Memory B cell (primary cell): ENCODE data around the gene KNSTRN.

ENCODE experiments used
- ATAC-seq: fragments of 150-1000 bp; cut with Tn5 transposase; 2 replicates; pipeline ENCODE4 v1.10.0; 2021; ENCODE audit warnings: low read depth, mild to moderate bottlenecking, moderate library complexity
- DNase-seq, 2 donors: peaks; one replicate each; pipeline ENCODE4 v3.0.0; 2022; ENCODE audit warnings: low spot score in 2 of 2
- H3K27ac Mint-ChIP-seq: one replicate; pipeline ENCODE4 v1.8.0; 2022; ENCODE audit warnings: mild to moderate bottlenecking, moderate library complexity, mixed read lengths
- H3K27me3 Mint-ChIP-seq: one replicate; pipeline ENCODE4 v1.8.0; 2022; ENCODE audit warnings: mixed read lengths
- H3K36me3 Mint-ChIP-seq: one replicate; pipeline ENCODE4 v1.8.0; 2022; ENCODE audit warnings: mild to moderate bottlenecking, mixed read lengths
- H3K4me1 Mint-ChIP-seq: one replicate; pipeline ENCODE4 v1.8.0; 2022; ENCODE audit warnings: mixed read lengths
- H3K4me3 Mint-ChIP-seq: one replicate; pipeline ENCODE4 v1.8.0; 2022; ENCODE audit warnings: mild to moderate bottlenecking, moderate library complexity, mixed read lengths
- H3K9me3 Mint-ChIP-seq: one replicate; pipeline ENCODE4 v1.8.0; 2022; ENCODE audit warnings: mixed read lengths

The KNSTRN gene

DNA sequence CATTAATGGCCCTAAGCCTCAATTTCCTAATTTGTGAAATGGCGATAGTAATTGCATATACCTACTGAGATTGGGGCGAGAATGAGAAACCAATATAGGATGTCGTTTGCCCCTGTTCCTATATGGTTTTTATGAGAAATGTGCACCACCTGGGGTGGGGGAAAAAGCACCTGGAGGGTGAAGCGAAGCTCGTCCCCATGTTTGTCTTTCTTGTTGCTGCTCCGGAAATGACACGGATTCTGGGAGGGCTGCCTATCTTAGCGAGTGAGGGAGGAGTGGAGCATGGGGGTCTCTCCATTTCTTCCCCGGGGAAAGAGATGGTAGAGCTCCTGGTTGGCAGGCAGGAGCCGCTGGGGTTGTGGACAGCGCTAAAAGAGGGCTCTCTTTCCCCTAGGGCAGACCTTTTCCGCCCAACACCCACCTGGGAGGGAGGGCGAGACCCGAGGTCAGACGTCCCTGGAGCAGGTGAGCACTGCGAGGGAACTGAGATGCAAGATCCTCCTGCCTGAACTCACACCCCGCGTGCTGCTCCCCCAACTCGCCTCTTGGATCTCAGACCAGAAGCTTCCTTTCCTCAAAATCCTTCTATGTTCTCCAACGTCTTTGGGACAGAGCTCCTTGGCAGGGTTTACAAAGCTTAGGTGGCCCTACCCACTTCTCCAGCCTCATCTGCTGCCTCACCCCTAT, 52.6 kb downstream of the KNSTRN start:
- Mint-ChIP-seq H3K27ac (no peak overlapping the region), H3K27me3 (peaks cover 10% of the 10 kb centered on the region), H3K9me3 (no peaks in the 10 kb centered on the region), H3K4me3 (no peak overlapping the region), H3K4me1 (peaks cover 31% of the 10 kb centered on the region), H3K36me3 (peaks cover 2% of the 10 kb centered on the region)
- ATAC-seq = no peak
- DNase-seq = no peak

DNA sequence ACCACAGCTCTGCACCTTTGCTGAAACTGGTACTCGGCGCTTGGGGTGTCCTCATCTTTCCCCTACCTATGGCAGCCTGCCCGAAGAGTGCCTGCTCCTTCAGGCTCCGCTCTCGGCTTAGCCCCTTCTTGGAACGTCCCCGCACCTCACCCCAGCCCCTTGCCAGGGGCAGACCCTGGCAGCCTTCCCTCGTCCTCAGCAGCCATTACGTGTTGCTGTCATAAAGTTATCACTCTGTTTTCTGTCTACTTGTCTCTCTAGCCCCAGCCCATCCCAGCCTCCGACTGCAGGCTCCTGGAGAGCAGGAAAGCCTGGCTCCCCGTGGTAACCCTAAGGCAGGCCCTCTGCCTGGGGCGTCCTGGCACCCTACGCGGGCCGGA, 53.2 kb downstream of the KNSTRN start:
- Mint-ChIP-seq H3K4me1 (peaks cover 32% of the 10 kb centered on the region), H3K27me3 (peaks cover 10% of the 10 kb centered on the region)

DNA sequence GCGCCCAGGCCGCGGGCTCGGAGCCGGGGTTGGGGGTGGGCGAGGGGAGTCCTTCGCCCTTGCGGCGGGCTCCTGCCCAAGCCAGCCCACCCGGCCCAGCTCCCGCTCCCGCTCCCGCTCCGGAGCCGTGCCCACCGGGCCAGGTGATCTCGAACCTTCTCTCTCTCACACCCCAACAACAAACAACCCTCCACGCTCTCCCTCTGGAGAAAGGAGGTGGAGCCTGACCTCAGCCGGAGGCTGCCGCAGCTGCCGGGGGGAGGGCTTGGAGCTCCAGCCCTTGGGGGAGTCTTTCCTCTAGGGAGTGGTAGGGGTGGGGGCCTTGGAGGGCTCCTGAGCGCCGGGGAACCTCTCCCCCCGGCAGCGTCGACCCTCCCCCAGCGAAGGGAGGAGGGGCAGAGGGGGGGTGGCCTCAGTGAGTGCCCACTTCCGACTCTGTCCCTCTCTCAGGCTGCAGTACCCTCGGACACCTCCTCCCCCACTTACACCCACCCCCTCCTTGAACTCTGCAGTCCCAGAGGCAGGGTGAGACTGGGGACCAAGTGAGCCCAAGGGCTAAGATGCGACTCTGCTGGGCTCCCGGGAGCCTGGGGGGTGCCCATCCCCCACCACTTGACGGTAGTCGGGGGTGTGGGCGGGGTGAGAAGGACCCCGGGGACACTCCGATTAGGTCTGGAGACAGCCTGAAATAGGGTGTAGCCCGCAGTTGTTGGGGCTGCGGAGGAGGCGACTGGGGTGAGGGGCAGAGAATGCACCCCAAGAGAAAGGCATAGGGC, 53.8 kb downstream of the KNSTRN start:
- Mint-ChIP-seq H3K36me3 (peaks cover 4% of the 10 kb centered on the region), H3K4me3 (peak overlapping the region; percentile 69), H3K27ac (no peak overlapping the region), H3K27me3 (peaks cover 10% of the 10 kb centered on the region), H3K9me3 (no peaks in the 10 kb centered on the region), H3K4me1 (peaks cover 32% of the 10 kb centered on the region)
- DNase-seq = peak in 1 of 2 donors; percentile 39
- no peak for ATAC-seq

More for the DNA sequence above, 53.2 kb downstream of the KNSTRN start:
- Mint-ChIP-seq H3K9me3 (no peaks in the 10 kb centered on the region), H3K27ac (no peak overlapping the region), H3K4me3 (no peak overlapping the region), H3K36me3 (peaks cover 2% of the 10 kb centered on the region)
- ATAC-seq = no peak
- DNase-seq = no peak

DNA sequence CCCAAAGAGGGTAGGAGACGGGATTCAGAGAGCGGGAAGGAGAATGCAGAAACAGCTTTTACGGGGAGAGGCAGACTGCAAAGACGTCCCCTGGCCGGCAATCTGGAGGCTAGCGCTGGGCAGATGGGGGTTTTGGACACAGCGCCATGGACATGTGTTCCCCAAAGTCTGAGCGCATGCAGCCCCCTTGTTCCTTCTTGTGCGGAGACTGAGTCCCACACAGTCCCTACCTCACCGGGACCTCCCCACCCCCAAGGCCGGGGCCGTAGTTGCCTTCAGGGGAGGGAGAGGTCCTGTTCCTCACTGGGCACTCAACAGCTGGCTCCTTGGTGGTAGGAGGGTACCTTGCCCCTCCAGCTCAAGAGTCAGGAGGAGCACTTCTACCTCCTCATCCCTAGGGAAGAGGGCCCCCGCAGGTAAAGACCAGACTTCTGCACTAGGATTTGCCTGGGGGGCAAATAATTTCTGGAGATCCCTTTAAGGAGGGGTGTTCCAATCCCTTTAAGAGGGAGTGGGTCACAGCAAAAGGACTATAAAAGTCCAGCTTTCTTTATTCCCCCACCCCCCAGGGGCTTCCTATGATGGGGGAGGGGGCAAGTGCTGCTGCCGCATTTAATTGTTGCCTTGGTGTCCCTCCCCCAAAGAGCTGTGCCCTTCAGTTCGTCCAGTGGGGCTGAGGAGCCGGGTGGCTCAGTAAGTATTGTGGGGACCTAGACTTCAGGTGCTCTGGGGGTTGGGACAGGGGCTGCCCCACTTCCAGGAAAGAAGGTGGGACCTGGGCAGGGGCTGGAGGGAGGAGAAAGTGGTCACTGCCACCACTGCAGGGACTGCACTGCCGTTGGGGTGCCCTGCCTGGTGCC, 54.6 kb downstream of the KNSTRN start:
- H3K4me1 Mint-ChIP-seq = peaks cover 32% of the 10 kb centered on the region
- H3K9me3 Mint-ChIP-seq = no peaks in the 10 kb centered on the region
- H3K27ac Mint-ChIP-seq = no peak overlapping the region
- ATAC-seq = no peak
- H3K36me3 Mint-ChIP-seq = peaks cover 4% of the 10 kb centered on the region
- DNase-seq = peak in 1 of 2 donors; percentile 27
- peak overlapping the region; percentile 69 for H3K4me3 Mint-ChIP-seq
- H3K27me3 Mint-ChIP-seq = peaks cover 10% of the 10 kb centered on the region

DNA sequence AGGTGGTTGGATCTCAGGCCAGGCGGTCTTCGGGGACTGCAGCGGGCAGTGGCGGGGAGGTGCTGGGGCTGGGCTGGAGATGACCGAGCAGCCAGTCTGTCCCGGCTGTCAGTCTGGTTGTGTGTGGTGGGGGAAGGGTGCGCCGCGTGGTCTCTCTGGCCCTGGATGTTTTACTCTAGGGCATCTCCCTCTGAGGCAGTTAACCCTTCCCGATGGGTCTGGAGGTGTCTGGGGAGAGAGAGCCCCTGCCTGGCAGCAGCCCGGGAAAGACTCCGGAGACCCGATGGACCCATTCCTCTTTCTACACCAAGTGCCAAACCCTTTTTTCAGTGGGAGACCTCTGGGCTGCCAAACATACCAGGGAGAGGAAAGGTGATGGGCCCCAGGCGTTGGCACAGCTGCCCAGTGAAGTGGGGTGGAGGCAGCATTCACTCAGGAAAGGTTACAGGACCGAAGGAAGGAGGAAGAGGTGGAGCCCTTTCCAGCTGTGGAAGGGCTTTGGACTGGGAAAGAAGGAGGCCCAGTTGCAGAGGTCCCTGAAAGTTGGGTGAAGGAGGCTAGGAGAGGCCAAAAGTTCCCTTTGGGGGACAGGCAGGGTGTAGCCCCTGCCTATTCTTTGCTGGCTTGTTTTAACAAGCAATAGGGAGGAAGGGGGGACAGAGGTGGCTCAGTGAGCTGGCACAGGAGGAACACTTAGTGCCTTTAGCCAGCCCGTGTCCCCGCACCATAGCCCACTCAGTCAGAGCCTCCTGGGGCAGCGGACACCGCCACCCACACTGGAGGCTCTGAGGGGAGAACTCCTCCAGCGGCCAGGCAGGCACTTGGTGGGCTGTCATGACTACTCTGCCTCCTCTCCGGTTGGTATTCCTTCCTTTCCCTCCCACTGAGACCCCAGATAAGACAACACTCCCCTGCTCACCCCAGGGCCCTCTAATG, 55.5 kb downstream of the KNSTRN start:
- H3K9me3 Mint-ChIP-seq = no peaks in the 10 kb centered on the region
- DNase-seq (no peak), ATAC-seq (no peak)
- peaks cover 40% of the 10 kb centered on the region for H3K4me1 Mint-ChIP-seq
- H3K36me3 Mint-ChIP-seq = peaks cover 4% of the 10 kb centered on the region
- peak overlapping the region; percentile 22 for H3K27ac Mint-ChIP-seq
- no peak overlapping the region for H3K4me3 Mint-ChIP-seq
- peaks cover 10% of the 10 kb centered on the region for H3K27me3 Mint-ChIP-seq

DNA sequence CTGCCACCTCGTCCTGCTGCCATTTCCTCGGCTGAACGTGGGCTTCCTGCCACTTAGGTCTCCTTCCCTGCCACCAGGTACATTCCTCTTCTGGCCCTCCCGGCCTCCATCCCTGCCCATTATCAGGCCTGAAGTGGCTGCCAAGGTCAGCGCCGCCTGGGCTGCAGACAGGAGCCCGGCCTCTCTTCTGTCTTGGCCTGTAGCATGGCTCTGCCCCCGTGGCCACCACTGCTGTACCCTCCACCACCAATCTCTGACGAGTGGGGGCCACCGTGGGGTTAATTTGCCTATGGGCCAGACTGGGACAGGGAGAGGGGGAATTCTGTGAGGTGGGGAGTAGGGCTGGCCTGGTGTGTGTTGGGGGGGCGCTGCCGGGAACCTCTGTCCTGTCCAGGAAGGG, 56.2 kb downstream of the KNSTRN start:
- DNase-seq (peak in 1 of 2 donors; percentile 21), ATAC-seq (no peak)
- no peak overlapping the region for H3K4me3 Mint-ChIP-seq
- peaks cover 46% of the 10 kb centered on the region for H3K4me1 Mint-ChIP-seq
- no peaks in the 10 kb centered on the region for H3K9me3 Mint-ChIP-seq
- no peak overlapping the region for H3K27ac Mint-ChIP-seq
- peaks cover 10% of the 10 kb centered on the region for H3K27me3 Mint-ChIP-seq
- H3K36me3 Mint-ChIP-seq = peaks cover 3% of the 10 kb centered on the region

DNA sequence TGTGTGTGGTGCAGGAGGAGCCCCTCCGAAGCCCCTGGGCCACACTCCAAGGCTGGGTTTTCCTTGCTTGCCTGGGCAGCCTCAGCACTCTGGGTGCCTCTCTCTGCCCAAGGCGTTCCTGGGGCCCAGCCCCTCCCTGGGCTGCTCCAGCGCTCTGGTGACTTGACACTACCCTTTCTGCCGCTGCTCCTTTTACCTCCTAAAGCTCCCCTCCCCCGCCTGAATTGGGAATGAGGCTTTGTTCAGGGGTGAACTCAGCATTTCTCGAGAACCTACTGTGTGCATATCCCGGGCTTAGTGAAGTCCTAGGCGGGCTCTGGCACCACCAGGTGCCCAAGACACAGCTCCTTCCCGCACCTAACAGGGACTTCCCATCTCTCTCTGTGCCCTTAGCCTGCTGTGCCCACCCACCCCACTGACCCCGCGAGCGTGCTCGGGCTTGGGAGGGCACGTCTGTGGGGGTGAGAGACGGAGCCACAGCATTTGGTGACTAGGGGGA, 57.0 kb downstream of the KNSTRN start:
- Mint-ChIP-seq H3K4me3 (peak overlapping the region; percentile 97), H3K9me3 (no peaks in the 10 kb centered on the region), H3K36me3 (peaks cover 2% of the 10 kb centered on the region), H3K27me3 (peaks cover 10% of the 10 kb centered on the region), H3K27ac (peak overlapping the region; percentile 84), H3K4me1 (peaks cover 54% of the 10 kb centered on the region)
- peak in 1 of 2 donors; percentile 44 for DNase-seq
- ATAC-seq = no peak

DNA sequence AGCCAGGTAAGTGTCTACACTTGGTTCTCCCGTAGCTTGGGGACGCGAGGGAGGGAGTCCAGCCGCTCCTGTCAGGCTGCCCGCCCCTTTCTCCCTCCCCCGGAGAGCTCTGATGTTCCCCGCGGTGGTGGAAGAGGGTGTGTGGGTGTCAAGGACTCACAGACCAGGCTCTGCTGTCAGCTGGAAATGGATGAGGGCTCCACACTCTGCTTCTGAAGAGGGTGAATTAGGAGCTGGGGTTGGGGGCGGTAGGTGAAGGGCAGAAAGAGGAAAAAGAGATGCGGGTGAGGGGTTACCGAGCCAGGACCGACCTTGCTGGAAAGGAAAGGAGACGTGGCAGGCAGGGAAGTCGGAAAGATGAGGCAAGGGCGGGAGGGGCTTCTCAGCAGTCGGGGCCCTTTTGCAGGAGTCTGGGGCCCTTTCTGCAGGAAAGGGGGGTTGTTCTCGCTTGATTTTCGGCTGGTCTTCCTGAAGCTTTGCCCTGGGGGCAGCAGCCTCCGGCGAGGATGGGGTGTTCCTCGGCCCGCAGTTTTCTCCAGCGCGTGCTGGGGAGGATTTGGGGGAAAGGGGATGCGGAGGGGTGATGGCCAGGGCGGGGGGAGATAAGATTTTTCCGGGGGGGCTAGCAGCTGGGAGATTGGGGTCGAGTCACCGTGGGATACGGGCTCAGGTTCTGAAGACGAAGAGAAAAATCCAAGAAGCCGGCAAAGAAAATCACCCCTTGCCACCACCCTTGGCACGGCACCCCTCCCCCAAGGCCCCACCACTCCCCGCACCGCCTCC, 57.6 kb downstream of the KNSTRN start:
- peaks cover 10% of the 10 kb centered on the region for H3K27me3 Mint-ChIP-seq
- H3K4me1 Mint-ChIP-seq = peaks cover 58% of the 10 kb centered on the region
- H3K4me3 Mint-ChIP-seq = peak overlapping the region; percentile 97
- peaks cover 2% of the 10 kb centered on the region for H3K36me3 Mint-ChIP-seq
- peak overlapping the region; percentile 84 for H3K27ac Mint-ChIP-seq
- DNase-seq (peak in 1 of 2 donors; percentile 26), ATAC-seq (no peak)
- no peaks in the 10 kb centered on the region for H3K9me3 Mint-ChIP-seq

DNA sequence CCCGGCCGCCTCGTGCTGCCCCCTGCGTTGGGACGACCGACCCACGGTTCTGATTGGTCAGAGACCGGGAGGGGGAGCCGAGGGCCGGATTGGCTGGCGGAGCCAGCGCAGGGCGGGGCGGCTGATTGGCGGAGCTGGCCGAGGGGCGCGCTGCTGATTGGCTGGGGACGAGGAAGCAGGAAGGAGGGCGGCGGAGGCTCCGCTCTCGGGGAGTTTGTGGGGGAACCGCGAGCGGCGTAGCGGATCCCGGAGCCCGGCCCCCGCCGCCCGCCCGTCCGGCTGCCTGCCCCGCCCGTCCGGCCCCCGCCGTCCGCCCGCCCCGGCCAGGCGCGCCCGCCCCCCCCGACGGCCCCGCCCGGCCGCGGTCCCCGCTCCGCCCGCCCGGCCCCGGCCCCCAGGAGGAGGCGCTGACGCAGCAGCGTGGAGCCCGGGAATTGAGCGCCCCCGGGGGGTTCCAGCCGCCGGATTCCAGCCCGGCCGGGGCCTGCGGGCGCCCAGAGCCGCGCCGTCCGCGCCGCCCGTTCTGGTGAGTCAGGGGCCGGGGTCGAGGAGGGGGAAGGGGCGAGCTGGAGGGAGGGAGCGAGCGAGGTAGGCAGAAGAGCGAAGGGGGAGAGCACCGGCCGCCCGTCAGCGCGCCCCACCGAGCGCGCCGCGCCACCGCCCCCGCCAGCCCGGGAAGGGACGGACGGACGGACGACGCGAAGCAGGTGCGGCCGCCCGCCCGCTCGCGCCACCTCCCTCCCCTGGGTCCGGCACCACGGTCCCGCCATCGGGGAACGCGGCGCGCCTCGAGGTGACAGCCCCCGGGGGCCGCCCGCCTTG, 58.4 kb downstream of the KNSTRN start, which contains the start of gene BAHD1:
Gene BAHD1, plus strand, starts transcription at position 211 of the 822 bp plus-strand sequence. CDS start 17,512 bp downstream, outside the sequence.
- H3K27me3 Mint-ChIP-seq = peaks cover 10% of the 10 kb centered on the region
- peak within 1 kb of the TSS; percentile 97 for H3K4me3 Mint-ChIP-seq
- H3K9me3 Mint-ChIP-seq = no peaks in the 10 kb centered on the region
- DNase-seq = peak; percentile 92 to 93
- H3K36me3 Mint-ChIP-seq = peaks cover 2% of the 10 kb centered on the region
- peak; percentile 89 for ATAC-seq
- peak within 1 kb of the TSS; percentile 84 for H3K27ac Mint-ChIP-seq
- peaks cover 57% of the 10 kb centered on the region for H3K4me1 Mint-ChIP-seq

DNA sequence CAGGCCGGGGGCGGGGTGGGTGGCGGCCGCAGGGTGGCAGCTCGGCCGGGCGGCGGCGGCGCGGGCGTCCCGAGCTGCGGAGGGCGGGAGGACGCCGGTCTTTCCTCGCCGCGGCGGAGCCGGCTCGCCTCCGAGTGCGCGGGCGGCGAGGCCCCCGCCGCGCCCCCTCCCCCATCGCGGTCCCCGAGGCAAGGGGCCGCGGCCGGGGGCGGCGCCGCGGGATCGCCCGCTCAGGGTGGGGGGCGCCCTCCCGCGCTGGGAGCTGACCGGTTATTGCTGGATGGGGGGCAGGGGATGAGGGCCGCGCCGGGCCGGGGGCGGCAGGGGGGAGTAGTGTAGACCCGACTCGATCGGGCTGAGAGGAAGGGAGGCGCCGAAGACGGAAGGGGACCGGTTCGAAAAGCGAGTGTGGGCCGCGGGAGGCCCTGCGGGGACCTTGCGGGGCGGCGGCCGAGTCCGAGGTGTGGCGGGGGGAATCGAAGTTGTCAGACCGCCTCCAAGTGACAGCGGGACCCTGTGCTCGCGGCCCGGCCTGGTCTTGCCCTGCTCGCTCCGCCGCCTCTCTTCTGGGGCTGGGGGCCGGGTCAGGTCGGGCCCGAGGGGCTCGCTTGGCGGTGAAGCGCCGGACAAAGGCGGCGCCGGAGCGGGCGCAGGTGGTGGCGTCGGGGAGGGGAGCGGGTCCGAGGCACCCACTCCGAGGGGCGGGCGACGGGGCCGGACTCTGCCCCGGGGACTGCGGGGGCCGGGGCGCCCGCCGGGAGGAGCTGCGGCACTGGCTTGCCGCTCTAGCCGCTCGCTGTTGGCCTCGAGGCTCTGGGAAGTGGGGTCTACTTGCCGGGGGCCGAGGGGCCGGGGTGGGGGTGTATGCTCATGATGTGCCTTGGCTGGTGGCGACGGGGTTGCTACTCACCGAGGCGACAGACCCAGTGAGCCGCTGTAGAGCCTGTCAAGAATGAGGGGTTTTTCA, 59.3 kb downstream of the KNSTRN start:
- peaks cover 52% of the 10 kb centered on the region for H3K4me1 Mint-ChIP-seq
- H3K27ac Mint-ChIP-seq = peak overlapping the region; percentile 56

DNA sequence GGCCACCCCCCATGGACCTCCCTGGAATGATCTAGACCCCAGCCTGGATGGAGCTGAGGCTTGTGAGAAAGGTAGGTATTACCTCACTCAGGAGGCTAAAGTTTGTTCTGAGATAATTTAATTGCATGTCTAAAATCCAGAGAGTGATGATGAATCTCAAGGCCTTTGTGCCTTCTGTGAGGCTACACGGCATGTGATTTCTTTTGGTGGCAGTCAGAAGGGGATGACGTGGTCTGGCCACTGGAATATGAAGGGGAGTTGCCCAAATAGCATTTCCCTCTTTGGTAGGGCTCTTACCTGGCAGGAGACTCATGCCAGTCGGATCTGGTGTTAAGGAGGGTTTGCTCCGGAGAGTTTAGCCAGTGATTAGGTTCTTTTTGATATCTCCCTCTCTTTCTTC, 60.7 kb downstream of the KNSTRN start:
- Mint-ChIP-seq H3K4me1 (peaks cover 45% of the 10 kb centered on the region), H3K27ac (no peak overlapping the region), H3K27me3 (peaks cover 5% of the 10 kb centered on the region), H3K9me3 (no peaks in the 10 kb centered on the region), H3K36me3 (peaks cover 2% of the 10 kb centered on the region), H3K4me3 (peak overlapping the region; percentile 81)
- ATAC-seq (no peak), DNase-seq (no peak)

More for the DNA sequence above, 59.3 kb downstream of the KNSTRN start:
- H3K9me3 Mint-ChIP-seq = no peaks in the 10 kb centered on the region
- H3K4me3 Mint-ChIP-seq = peak overlapping the region; percentile 89
- peaks cover 2% of the 10 kb centered on the region for H3K36me3 Mint-ChIP-seq
- DNase-seq (peak; percentile 23 to 39), ATAC-seq (no peak)
- H3K27me3 Mint-ChIP-seq = peaks cover 10% of the 10 kb centered on the region
